Caco-2 (cell line): ENCODE results near the gene KLC1. TPM values are rescaled to one million over a fixed set of nuclear protein-coding genes. Genes with fewer than 3 reads are reported as not detected.

Experiments used
- BruUV-seq: library from RNA; stranded (reverse); fragments of 400-500 nt; replicated peaks from 2 replicates; lab custom pipeline; 2021; lab: Mats Ljungman, UMichigan
- CTCF ChIA-PET: fragments of 300-600 bp; sonication (Branson Sonifier 250); formaldehyde crosslinking; loops from one replicate; lab custom pipeline; 2022; ENCODE audit warnings: antibody characterized with exemption; lab: Charles Lee
- POLR2A ChIA-PET: fragments of 300-600 bp; sonication (Branson Sonifier 250); formaldehyde crosslinking; loops from one replicate; lab custom pipeline; 2022; ENCODE audit warnings: antibody characterized with exemption; lab: Charles Lee
- DNase-seq, 2 experiments: peaks; one replicate each; pipeline versions ENCODE4 v3.0.0 to v3.0.0-alpha.2; 2020 to 2022
- H3K27me3 ChIP-seq: replicated peaks from 2 replicates; pipeline ENCODE4 v1.6.0; 2011; ENCODE audit warnings: low read length; ENCODE audit not compliant: control insufficient read depth, insufficient read depth
- H3K36me3 ChIP-seq: 2 replicates; pipeline ENCODE4 v1.5.1; 2011; ENCODE audit warnings: low read length; ENCODE audit not compliant: control insufficient read depth, insufficient read depth
- H3K4me1 ChIP-seq: fragments of 250-450 bp; sonication (Bioruptor Pico); 2 replicates; pipeline ENCODE4 v1.5.1; 2020; ENCODE audit warnings: mild to moderate bottlenecking
- H3K4me3 ChIP-seq: 2 replicates; pipeline ENCODE4 v1.5.1; 2011; ENCODE audit warnings: low read depth, mild to moderate bottlenecking, control low read depth, low read length
- H3K9me3 ChIP-seq: fragments of 250-450 bp; sonication (Bioruptor Pico); 2 replicates; pipeline ENCODE4 v1.5.1; 2020; ENCODE audit warnings: mild to moderate bottlenecking, moderate library complexity
- H3K27ac Mint-ChIP-seq: one replicate; pipeline ENCODE4 v1.8.0; 2022; ENCODE audit warnings: mixed read lengths; ENCODE audit not compliant: unreplicated experiment
- H3K27me3 Mint-ChIP-seq: one replicate; pipeline ENCODE4 v1.8.0; 2022; ENCODE audit warnings: mixed read lengths; ENCODE audit not compliant: insufficient read depth, unreplicated experiment
- H3K36me3 Mint-ChIP-seq: one replicate; pipeline ENCODE4 v1.8.0; 2022; ENCODE audit warnings: mild to moderate bottlenecking, mixed read lengths; ENCODE audit not compliant: insufficient read depth, unreplicated experiment
- H3K4me1 Mint-ChIP-seq: one replicate; pipeline ENCODE4 v1.8.0; 2022; ENCODE audit warnings: low read depth, mixed read lengths; ENCODE audit not compliant: unreplicated experiment
- H3K4me3 Mint-ChIP-seq: one replicate; pipeline ENCODE4 v1.8.0; 2022; ENCODE audit warnings: mild to moderate bottlenecking, moderate library complexity, mixed read lengths; ENCODE audit not compliant: unreplicated experiment
- H3K9me3 Mint-ChIP-seq: one replicate; pipeline ENCODE4 v1.8.0; 2022; ENCODE audit warnings: mixed read lengths; ENCODE audit not compliant: unreplicated experiment
- intact Hi-C: fragments of 100-400 bp; cut with micrococcal nuclease; formaldehyde crosslinking; loops from one replicate; pipeline ENCODE4 v1.10.0; 2022; ENCODE audit not compliant: unreplicated experiment
- total RNA-seq: library from RNA; stranded (reverse); gene quantifications from 2 replicates; pipeline ENCODE4 v1.2.3, GENCODE V29; 2022
- TF ChIP-seq, protein P1 (sequence below), 2 experiments: fragments of 200-600 bp in 1 of 2; IDR thresholded peaks; 1 replicate in 1 of 2; 2 replicates in 1 of 2; pipeline versions ENCODE4 v1.5.1 to v1.8.0; 2011 to 2022; ENCODE audit warnings: antibody characterized with exemption in 1 of 2, control low read depth in 1 of 2, inconsistent platforms in 1 of 2, low read depth in 1 of 2, low read length in 1 of 2, mild to moderate bottlenecking in 1 of 2, moderate library complexity in 1 of 2; ENCODE audit not compliant: insufficient read depth in 1 of 2, severe bottlenecking in 1 of 2, unreplicated experiment in 1 of 2

The KLC1 gene
- total RNA-seq, 1 experiment from 2014 or later: 110 TPM

DNA sequence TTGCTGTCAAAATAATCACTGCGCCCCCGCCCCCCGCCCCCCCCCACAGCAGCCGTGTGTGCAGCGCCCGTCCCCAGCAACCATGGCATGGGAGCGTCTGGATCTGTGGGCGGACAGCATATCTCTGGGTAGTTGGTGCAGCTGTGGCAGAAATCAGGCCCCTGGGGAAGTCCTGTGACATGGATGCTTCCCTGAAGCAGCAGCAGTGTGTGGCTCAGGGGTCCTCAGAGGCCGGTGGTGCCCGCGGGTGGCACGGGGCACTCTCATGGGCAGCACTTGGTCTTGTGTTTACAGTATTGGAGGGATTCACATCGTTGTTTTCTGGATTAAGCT is 67.0 kb downstream of the KLC1 start:
- BruUV-seq: no TSS peak
- Histone ChIP-seq H3K36me3 (peaks cover 2% of the 10 kb centered on the region; the same call in 1 of the 2 replicates), H3K4me1 (no peaks in the 10 kb centered on the region), H3K4me3 (no peak overlapping the region), H3K9me3 (no peaks in the 10 kb centered on the region), H3K27me3 (no peaks in the 10 kb centered on the region)
- intact Hi-C loops: no loop called here
- no peak for DNase-seq
- Mint-ChIP-seq H3K36me3 (peaks cover 82% of the 10 kb centered on the region), H3K27me3 (no peaks in the 10 kb centered on the region), H3K9me3 (no peaks in the 10 kb centered on the region), H3K27ac (peak overlapping the region; percentile 77), H3K4me3 (no peak overlapping the region), H3K4me1 (no peaks in the 10 kb centered on the region)
- ChIA-PET CTCF (no interaction called here), POLR2A (no interaction called here)
- TF ChIP-seq, protein P1, sequence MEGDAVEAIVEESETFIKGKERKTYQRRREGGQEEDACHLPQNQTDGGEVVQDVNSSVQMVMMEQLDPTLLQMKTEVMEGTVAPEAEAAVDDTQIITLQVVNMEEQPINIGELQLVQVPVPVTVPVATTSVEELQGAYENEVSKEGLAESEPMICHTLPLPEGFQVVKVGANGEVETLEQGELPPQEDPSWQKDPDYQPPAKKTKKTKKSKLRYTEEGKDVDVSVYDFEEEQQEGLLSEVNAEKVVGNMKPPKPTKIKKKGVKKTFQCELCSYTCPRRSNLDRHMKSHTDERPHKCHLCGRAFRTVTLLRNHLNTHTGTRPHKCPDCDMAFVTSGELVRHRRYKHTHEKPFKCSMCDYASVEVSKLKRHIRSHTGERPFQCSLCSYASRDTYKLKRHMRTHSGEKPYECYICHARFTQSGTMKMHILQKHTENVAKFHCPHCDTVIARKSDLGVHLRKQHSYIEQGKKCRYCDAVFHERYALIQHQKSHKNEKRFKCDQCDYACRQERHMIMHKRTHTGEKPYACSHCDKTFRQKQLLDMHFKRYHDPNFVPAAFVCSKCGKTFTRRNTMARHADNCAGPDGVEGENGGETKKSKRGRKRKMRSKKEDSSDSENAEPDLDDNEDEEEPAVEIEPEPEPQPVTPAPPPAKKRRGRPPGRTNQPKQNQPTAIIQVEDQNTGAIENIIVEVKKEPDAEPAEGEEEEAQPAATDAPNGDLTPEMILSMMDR (IDR thresholded peaks at IDR 0.05; ENCODE audit: insufficient read depth in 1 of 2, low read depth in 1 of 2, low read length in 1 of 2, severe bottlenecking in 1 of 2, unreplicated experiment in 1 of 2): no peak

- H3K27me3 Mint-ChIP-seq: no peaks in the 10 kb centered on the region
- ChIA-PET CTCF (no interaction called here), POLR2A (no interaction called here)
- no peaks in the 10 kb centered on the region for H3K4me1 Mint-ChIP-seq
- DNase-seq: no peak
- H3K36me3 ChIP-seq: peaks cover 2% of the 10 kb centered on the region; the same call in 1 of the 2 replicates
- H3K9me3 Mint-ChIP-seq: no peaks in the 10 kb centered on the region
- no peaks in the 10 kb centered on the region for H3K9me3 ChIP-seq
- H3K27me3 ChIP-seq: no peaks in the 10 kb centered on the region
- H3K4me3 ChIP-seq: no peak overlapping the region
- no TSS peak for BruUV-seq
- intact Hi-C loops: no loop called here
- no peaks in the 10 kb centered on the region for H3K4me1 ChIP-seq
- TF ChIP-seq, protein P1 (IDR thresholded peaks at IDR 0.05; ENCODE audit: insufficient read depth in 1 of 2, low read depth in 1 of 2, low read length in 1 of 2, severe bottlenecking in 1 of 2, unreplicated experiment in 1 of 2): no peak
- no peak overlapping the region for H3K4me3 Mint-ChIP-seq
- peaks cover 87% of the 10 kb centered on the region for H3K36me3 Mint-ChIP-seq
- H3K27ac Mint-ChIP-seq: no peak overlapping the region
These were observed 67.6 kb downstream of the KLC1 start for GRCh38 chr14:103696466-103697071.

GRCh38 chr14:103697206-103697602 is 68.2 kb downstream of the KLC1 start:
- Mint-ChIP-seq H3K9me3 (no peaks in the 10 kb centered on the region), H3K36me3 (peaks cover 87% of the 10 kb centered on the region), H3K4me3 (no peak overlapping the region), H3K27me3 (no peaks in the 10 kb centered on the region), H3K27ac (no peak overlapping the region), H3K4me1 (no peaks in the 10 kb centered on the region)
- ChIA-PET POLR2A (no interaction called here), CTCF (no interaction called here)
- no peaks in the 10 kb centered on the region for H3K9me3 ChIP-seq
- H3K36me3 ChIP-seq: peaks cover 2% of the 10 kb centered on the region; the same call in 1 of the 2 replicates
- H3K27me3 ChIP-seq: no peaks in the 10 kb centered on the region
- no peak for DNase-seq
- no peaks in the 10 kb centered on the region for H3K4me1 ChIP-seq
- BruUV-seq: no TSS peak
- intact Hi-C loops: no loop called here
- TF ChIP-seq, protein P1 (IDR thresholded peaks at IDR 0.05; ENCODE audit: insufficient read depth in 1 of 2, low read depth in 1 of 2, low read length in 1 of 2, severe bottlenecking in 1 of 2, unreplicated experiment in 1 of 2): no peak
- H3K4me3 ChIP-seq: no peak overlapping the region
